Measurements from ENCODE around the gene GLRA1. TPM values are rescaled to one million over a fixed set of nuclear protein-coding genes. Genes with fewer than 3 reads are reported as not detected.

Gene GLRA1
- total and polyA plus RNA-seq, 2 of the 4 experiments (the other 2 are of a cell fraction) = not detected

DNA sequence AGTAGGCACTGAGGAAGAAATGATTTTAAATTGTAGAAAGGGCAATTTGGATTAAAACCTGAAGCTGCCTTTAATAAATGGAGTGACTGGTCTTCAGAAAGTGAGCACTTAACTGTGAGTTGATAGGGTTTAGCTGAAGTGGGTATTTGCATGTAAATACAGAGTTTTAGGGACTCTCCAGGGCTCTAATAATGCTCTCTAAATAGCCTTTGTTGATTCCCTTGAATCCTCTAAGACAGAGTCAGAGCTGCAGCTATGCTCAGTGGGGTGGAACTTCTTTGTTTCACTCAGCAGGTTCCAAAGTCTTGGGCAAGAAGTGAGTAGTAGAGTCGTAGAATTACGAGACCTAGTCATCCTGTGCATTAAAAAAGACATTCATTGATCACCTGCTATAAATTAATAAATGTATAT is 21.4 kb downstream of the GLRA1 start:
- no peaks in the 10 kb centered on the region for H3K4me1 ChIP-seq (ENCODE audit: control insufficient read depth, insufficient read depth, low read length)
- in situ Hi-C loops (cut with MboI; ENCODE audit: low sequenced_read_pairs) = no loop called here
- ChIA-PET CTCF (interaction anchor here (0.9 kb wide), 1 partner anchor 15 kb away, joined by 3 read pairs; no protein-coding TSS in a partner anchor), POLR2A (ENCODE audit: unreplicated experiment) (no interaction called here)
- ATAC-seq (ENCODE audit: low read depth) (no peak), DNase-seq (no peak)
- no peaks in the 10 kb centered on the region for H3K79me1 ChIP-seq (ENCODE audit: low read depth in 1 of 2, low read length in 2 of 2)
- no peak overlapping the region for H2BK20ac ChIP-seq (ENCODE audit: low read depth, low read length)
- no peak overlapping the region for H3K4ac ChIP-seq (ENCODE audit: low read depth, low read length)
- no peak overlapping the region for H2BK5ac ChIP-seq (ENCODE audit: low read depth, low read length, poor library complexity, severe bottlenecking)
- no CpG with 5 or more reads among the region's 2 CpGs for WGBS, 2 experiments (ENCODE audit: extremely low coverage in 2 of 2, insufficient read length in 1 of 2)
- H2AFZ ChIP-seq (replicated peaks; ENCODE audit: low read length, poor library complexity) = no peak overlapping the region
- no peaks in the 10 kb centered on the region for H3K27me3 ChIP-seq (ENCODE audit: control insufficient read depth, insufficient read depth, low read length)
- no peak overlapping the region for H3K27ac ChIP-seq (ENCODE audit: insufficient read depth, low read length)
- no peak overlapping the region for H3K18ac ChIP-seq (ENCODE audit: low read depth, low read length)
- no peak overlapping the region for H3K4me3 ChIP-seq (ENCODE audit: insufficient read depth, low read depth, low read length)
- H3K9ac ChIP-seq (ENCODE audit: low read depth, low read length) = no peak overlapping the region
- TF ChIP-seq RCOR1 (IDR thresholded peaks at IDR 0.05; ENCODE audit: insufficient replicate concordance, low read length) (no peak), MXI1 (IDR thresholded peaks at IDR 0.05; ENCODE audit: borderline replicate concordance, low read depth, low read length) (no peak), RFX5 (IDR thresholded peaks at IDR 0.05; ENCODE audit: low read depth, low read length) (no peak), CEBPB (IDR thresholded peaks at IDR 0.05; ENCODE audit: low read depth, low read length) (no peak), MAFK (IDR thresholded peaks at IDR 0.05; ENCODE audit: low read depth, low read length) (no peak), NFE2L2 (IDR thresholded peaks at IDR 0.05; ENCODE audit: low read depth, low read length) (no peak)
- H2BK15ac ChIP-seq (ENCODE audit: low read depth, low read length) = no peak overlapping the region
- dilution Hi-C loops (cut with HindIII; ENCODE audit: low sequenced_read_pairs, unreplicated experiment) = no loop called here
- no peak overlapping the region for H2AK9ac ChIP-seq (replicated peaks; ENCODE audit: low read depth, low read length, poor library complexity)
- H4K91ac ChIP-seq (ENCODE audit: insufficient read depth, low read depth, low read length) = no peak overlapping the region
- H4K5ac ChIP-seq (ENCODE audit: low read depth, low read length) = no peak overlapping the region
- H3K36me3 ChIP-seq (ENCODE audit: control insufficient read depth, insufficient read depth, low read length) = no peaks in the 10 kb centered on the region
- H2BK120ac ChIP-seq (ENCODE audit: low read depth, low read length) = no peak overlapping the region
- intact Hi-C loops (cut with micrococcal nuclease) = no loop called here
- no peak overlapping the region for H4K8ac ChIP-seq (ENCODE audit: low read depth in 2 of 2, low read length in 2 of 2)
- no peak overlapping the region for H2AK5ac ChIP-seq (ENCODE audit: low read depth, low read length)
- no peak overlapping the region for H3K14ac ChIP-seq (replicated peaks; ENCODE audit: low read depth, low read length)
- BruUV-seq (replicated peaks) = no TSS peak
- H3K56ac ChIP-seq (ENCODE audit: extremely low read depth, insufficient read depth, low read length) = no peak overlapping the region
- H3K4me2 ChIP-seq (ENCODE audit: low read depth, low read length) = no peak overlapping the region
- H3K9me1 ChIP-seq (ENCODE audit: insufficient read depth, low read length) = no peaks in the 10 kb centered on the region
- H3K23ac ChIP-seq (ENCODE audit: low read depth, low read length) = no peak overlapping the region
- H3K9me3 ChIP-seq (ENCODE audit: control insufficient read depth, insufficient read depth, low read length) = no peaks in the 10 kb centered on the region
- no peaks in the 10 kb centered on the region for H4K20me1 ChIP-seq (ENCODE audit: insufficient read depth, low read length)
